Subcutaneous adipose tissue (tissue), 4 donors: ENCODE results near the gene PEX11G. TPM values are rescaled to one million over a fixed set of nuclear protein-coding genes. Genes with fewer than 3 reads are reported as not detected.

Source experiments
- total RNA-seq, 4 donors: library from RNA; depleted of rRNA; stranded (reverse); fragments of >200 nt; gene quantifications; one replicate each; pipeline ENCODE4 v1.1.0, GENCODE V29; 2016
- TF ChIP-seq, protein P1 (sequence below): fragments of 450-650 bp; IDR thresholded peaks from one replicate; pipeline ENCODE4 v1.5.1; 2016; ENCODE audit warnings: low read depth, mild to moderate bottlenecking, control low read depth, antibody characterized with exemption, moderate library complexity

PEX11G gene
- total RNA-seq, 4 donors from 2014 or later, result 2.3 to 10.6 (median 6.5) TPM

DNA sequence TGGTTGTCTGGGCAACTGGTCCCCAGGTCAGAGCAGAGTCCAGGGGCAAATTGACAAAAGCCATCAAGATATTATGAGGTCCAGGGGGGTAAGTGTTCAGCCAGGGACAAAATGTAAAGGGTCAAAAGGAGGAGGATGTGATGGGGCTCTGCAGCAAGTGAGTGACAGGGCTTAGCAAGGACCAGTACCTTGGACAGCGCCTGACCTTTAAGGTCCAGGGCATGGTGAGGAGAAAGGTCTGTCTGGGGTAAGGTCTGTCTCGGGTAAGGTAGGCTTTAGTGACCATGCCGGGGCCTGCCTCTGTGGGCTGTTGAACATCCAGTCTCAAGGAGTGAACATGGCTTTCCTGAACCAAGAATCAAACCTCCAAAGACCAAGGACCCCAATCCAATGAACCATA, 20.8 kb upstream of the PEX11G start:
- TF ChIP-seq, protein P1, sequence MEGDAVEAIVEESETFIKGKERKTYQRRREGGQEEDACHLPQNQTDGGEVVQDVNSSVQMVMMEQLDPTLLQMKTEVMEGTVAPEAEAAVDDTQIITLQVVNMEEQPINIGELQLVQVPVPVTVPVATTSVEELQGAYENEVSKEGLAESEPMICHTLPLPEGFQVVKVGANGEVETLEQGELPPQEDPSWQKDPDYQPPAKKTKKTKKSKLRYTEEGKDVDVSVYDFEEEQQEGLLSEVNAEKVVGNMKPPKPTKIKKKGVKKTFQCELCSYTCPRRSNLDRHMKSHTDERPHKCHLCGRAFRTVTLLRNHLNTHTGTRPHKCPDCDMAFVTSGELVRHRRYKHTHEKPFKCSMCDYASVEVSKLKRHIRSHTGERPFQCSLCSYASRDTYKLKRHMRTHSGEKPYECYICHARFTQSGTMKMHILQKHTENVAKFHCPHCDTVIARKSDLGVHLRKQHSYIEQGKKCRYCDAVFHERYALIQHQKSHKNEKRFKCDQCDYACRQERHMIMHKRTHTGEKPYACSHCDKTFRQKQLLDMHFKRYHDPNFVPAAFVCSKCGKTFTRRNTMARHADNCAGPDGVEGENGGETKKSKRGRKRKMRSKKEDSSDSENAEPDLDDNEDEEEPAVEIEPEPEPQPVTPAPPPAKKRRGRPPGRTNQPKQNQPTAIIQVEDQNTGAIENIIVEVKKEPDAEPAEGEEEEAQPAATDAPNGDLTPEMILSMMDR, result no peak

GRCh38 chr19:7507884-7508283, 19.0 kb upstream of the PEX11G start:
- TF ChIP-seq, protein P1, result no peak

- TF ChIP-seq, protein P1, result no peak
Observed at GRCh38 chr19:7506385-7507328, 17.8 kb upstream of the PEX11G start.

- TF ChIP-seq, protein P1, result no peak
Observed at GRCh38 chr19:7505682-7506384, 17.0 kb upstream of the PEX11G start.

- TF ChIP-seq, protein P1, result no peak
Observed at GRCh38 chr19:7505288-7505681, 16.4 kb upstream of the PEX11G start.

DNA sequence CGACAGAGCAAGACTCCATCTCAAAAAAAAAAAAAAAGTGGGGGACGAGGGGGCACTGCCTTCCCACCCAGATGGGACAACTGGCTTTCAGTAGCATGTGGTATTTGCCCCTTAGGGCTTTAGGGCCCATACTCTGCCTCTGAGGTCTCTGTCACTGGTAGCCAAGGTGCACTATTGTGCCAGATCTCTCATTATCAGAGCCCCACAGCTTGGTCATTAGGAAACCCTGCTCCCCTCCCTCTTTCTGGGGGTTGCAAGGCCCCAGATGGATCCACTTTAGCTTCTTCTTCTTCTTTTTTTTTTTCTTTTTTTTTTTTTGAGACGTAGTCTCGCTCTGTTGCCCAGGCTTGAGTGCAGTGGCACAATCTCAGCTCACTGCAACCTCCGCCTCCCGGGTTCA, 15.8 kb upstream of the PEX11G start:
- TF ChIP-seq, protein P1, result no peak

DNA sequence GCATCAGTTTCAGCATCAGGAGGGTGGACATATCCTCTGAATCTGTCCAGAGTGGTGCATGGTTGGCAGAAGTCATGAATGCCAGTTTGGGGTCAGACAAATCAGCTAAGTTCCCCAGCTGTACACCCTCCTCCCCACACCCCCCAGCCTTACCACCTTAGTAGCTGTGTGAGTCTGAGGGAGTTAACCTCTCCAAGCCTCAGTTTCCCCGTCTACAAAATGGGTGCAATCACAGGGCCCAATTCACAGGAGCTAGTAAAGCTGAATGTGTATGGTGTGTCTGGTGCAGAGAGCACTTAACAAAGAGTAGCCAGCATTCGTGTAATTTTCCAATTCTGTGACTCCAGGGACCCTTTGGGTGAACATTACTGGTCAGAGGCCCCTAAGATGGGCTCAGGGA, 13.7 kb upstream of the PEX11G start:
- TF ChIP-seq, protein P1, result no peak
